Measurements from ENCODE around the gene GZMH.
"Not testable (repeated sequence)": the region's sequence is repeated elsewhere in the genome, so short reads cannot be mapped to it uniquely, and the experiment has no call there.

The GZMH gene

DNA sequence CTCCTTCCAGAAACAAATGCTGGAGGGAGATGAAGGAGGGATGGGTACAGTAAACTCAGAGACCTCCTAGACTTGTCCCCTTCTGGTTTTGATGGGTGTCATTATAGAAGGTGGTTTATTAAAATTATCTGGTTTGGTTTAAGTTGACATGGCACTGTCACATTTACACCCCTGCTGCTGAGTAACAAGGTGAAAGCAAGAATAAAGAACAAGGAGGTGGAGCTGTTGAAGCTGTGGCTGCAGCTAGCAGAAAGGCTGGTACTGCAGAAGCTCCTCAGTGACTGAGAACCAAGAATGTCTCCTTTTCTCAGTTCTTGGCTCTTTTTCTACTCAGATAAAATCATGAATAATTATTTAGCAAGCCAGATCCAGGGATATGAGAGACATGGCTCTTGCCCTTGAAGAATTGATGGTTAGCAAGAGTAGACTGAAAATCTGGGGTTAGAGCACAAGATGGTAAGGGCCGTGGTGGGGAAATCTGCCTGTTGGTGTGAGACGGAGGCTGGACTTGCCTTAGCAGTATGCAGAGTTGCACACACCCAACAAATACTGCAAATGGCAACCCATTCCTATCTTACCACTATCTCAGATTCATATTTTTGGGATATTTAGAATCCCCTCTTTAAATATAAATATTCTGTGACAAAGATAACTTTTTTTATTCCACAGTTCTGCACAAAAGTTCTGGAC lies at the start of gene GZMH:
Gene GZMH, minus strand, starts transcription at position 31 of the 690 bp plus-strand sequence. CDS start 72 bp downstream, outside the sequence.
- FAIRE-seq (no peak), DNase-seq (ENCODE audit: insufficient read length, low spot score) (no peak)
- no peak for TF ChIP-seq CTCF (IDR thresholded peaks at IDR 0.05; ENCODE audit: insufficient read depth, missing control alignments)

GRCh38 chr14:24648361-24648760 lies 38.9 kb upstream of the GZMH start:
- not testable (repeated sequence) for DNase-seq (ENCODE audit: insufficient read length, low spot score); FAIRE-seq

GRCh38 chr14:24639905-24640304 lies 30.4 kb upstream of the GZMH start:
- no peak for TF ChIP-seq CTCF (IDR thresholded peaks at IDR 0.05; ENCODE audit: insufficient read depth, missing control alignments)
- FAIRE-seq (no peak), DNase-seq (ENCODE audit: insufficient read length, low spot score) (no peak)

GRCh38 chr14:24639270-24639669 lies 29.8 kb upstream of the GZMH start:
- no peak for TF ChIP-seq CTCF (IDR thresholded peaks at IDR 0.05; ENCODE audit: insufficient read depth, missing control alignments)
- FAIRE-seq (no peak), DNase-seq (ENCODE audit: insufficient read length, low spot score) (no peak)

DNA sequence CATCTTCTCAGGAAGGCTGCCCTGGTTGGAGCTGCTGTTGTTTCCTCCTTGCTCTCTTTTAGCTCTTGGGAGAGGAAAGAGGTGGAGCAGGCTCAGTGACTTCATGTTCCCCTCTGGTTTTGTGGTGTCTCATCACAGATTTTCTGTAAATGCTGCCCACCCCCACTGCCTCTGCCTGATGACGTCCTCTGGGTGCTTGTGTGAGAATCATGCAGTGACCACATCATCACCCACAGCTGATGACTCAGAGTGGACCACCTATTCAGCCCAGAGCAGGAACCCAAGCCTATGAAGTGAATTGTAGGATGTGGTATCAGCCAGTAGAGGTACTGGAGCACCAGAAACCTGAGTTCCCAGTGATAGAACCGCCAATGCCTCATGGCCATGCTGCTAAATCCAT lies 24.7 kb upstream of the GZMH start, which contains the start of gene GZMB:
Gene GZMB, minus strand, starts transcription at position 33 of the 400 bp plus-strand sequence. Its CDS starts 30 bp downstream, at position 3.
- TF ChIP-seq CTCF (IDR thresholded peaks at IDR 0.05; ENCODE audit: insufficient read depth, missing control alignments), result no peak
- DNase-seq (ENCODE audit: insufficient read length, low spot score), result no peak
- FAIRE-seq, result no peak

GRCh38 chr14:24633353-24633752 lies 23.9 kb upstream of the GZMH start:
- no peak for TF ChIP-seq CTCF (IDR thresholded peaks at IDR 0.05; ENCODE audit: insufficient read depth, missing control alignments)
- FAIRE-seq, result no peak
- DNase-seq (ENCODE audit: insufficient read length, low spot score), result no peak

- no peak for TF ChIP-seq CTCF (IDR thresholded peaks at IDR 0.05; ENCODE audit: insufficient read depth, missing control alignments)
- DNase-seq (ENCODE audit: insufficient read length, low spot score), result no peak
- no peak for FAIRE-seq
Measured at GRCh38 chr14:24632761-24633160, 23.3 kb upstream of the GZMH start.
